Activated CD8-positive, alpha-beta memory T cell treated with anti-CD3 and anti-CD28 coated beads, Interleukin-2, amount 50 U/mL, for 24 hours (primary cell): ENCODE measurements around the gene SF3B3.

Source experiments
- DNase-seq: peaks from one replicate; pipeline ENCODE4 v3.0.0-alpha.2; 2020; ENCODE audit errors: extremely low read depth

Gene SF3B3

GRCh38 chr16:70523743-70524398, at the start of gene SF3B3:
TSS of gene SF3B3 (plus strand) at chr16:70523816. CDS start at chr16:70526657, 2,841 bp downstream.
- DNase-seq: no peak

- no peak for DNase-seq
These were observed 49.1 kb upstream of the SF3B3 start for GRCh38 chr16:70474320-70475053.

- no peak for DNase-seq
These were observed 48.4 kb upstream of the SF3B3 start for GRCh38 chr16:70475054-70475871.

GRCh38 chr16:70476272-70477020, 47.2 kb upstream of the SF3B3 start:
- DNase-seq: peak; percentile 10

- no peak for DNase-seq
These were observed 45.4 kb upstream of the SF3B3 start for GRCh38 chr16:70478169-70478568.

GRCh38 chr16:70478912-70479341, 44.7 kb upstream of the SF3B3 start:
- no peak for DNase-seq

- DNase-seq: no peak
These were observed 43.2 kb upstream of the SF3B3 start for GRCh38 chr16:70480127-70481105.

- DNase-seq: no peak
These were observed 41.6 kb upstream of the SF3B3 start for GRCh38 chr16:70481929-70482536.

- no peak for DNase-seq
These were observed 41.0 kb upstream of the SF3B3 start for GRCh38 chr16:70482624-70483023.

GRCh38 chr16:70483426-70483825, 40.2 kb upstream of the SF3B3 start:
- no peak for DNase-seq

GRCh38 chr16:70484867-70485266, 38.7 kb upstream of the SF3B3 start:
- DNase-seq: no peak

GRCh38 chr16:70490261-70490660, 33.4 kb upstream of the SF3B3 start:
- DNase-seq: no peak

GRCh38 chr16:70493802-70494201, 29.8 kb upstream of the SF3B3 start:
- no peak for DNase-seq

GRCh38 chr16:70494202-70494770, 29.3 kb upstream of the SF3B3 start:
- DNase-seq: no peak

- no peak for DNase-seq
These were observed 28.8 kb upstream of the SF3B3 start for GRCh38 chr16:70494777-70495176.

- DNase-seq: no peak
These were observed 28.0 kb upstream of the SF3B3 start for GRCh38 chr16:70495425-70496182.

GRCh38 chr16:70496513-70496912, 27.1 kb upstream of the SF3B3 start:
- DNase-seq: no peak

- no peak for DNase-seq
These were observed 14.9 kb upstream of the SF3B3 start for GRCh38 chr16:70508752-70509151.

GRCh38 chr16:70510216-70510615, 13.4 kb upstream of the SF3B3 start:
- DNase-seq: no peak
